GM12891 (cell line): ENCODE data around the gene MFNG.

Experiments
- PAX5 ChIP-seq: IDR thresholded peaks from 2 replicates; pipeline ENCODE4 v1.6.1; 2011; ENCODE audit warnings: low read length, moderate library complexity, mild to moderate bottlenecking; ENCODE audit not compliant: insufficient read depth, severe bottlenecking
- POLR2A ChIP-seq: IDR thresholded peaks from 2 replicates; pipeline ENCODE4 v1.6.1; 2011; ENCODE audit warnings: low read depth, low read length, control low read depth
- POLR2AphosphoS5 ChIP-seq: IDR thresholded peaks from 2 replicates; pipeline ENCODE4 v1.6.1; 2011; ENCODE audit warnings: low read depth, low read length, control low read depth
- POU2F2 ChIP-seq: IDR thresholded peaks from 2 replicates; pipeline ENCODE4 v1.6.1; 2011; ENCODE audit warnings: low read depth, mild to moderate bottlenecking, control low read depth, low read length, moderate library complexity
- SPI1 ChIP-seq: IDR thresholded peaks from 2 replicates; pipeline ENCODE4 v1.6.1; 2011; ENCODE audit warnings: low read depth, low read length, control low read depth
- TAF1 ChIP-seq: IDR thresholded peaks from 2 replicates; pipeline ENCODE4 v1.6.1; 2011; ENCODE audit warnings: low read depth, low read length, control low read depth

GRCh38 chr22:37518509-37519267, 32.5 kb upstream of the MFNG start:
- TF ChIP-seq POLR2A, result no peak
- no peak for TF ChIP-seq POLR2AphosphoS5
- TF ChIP-seq PAX5, result no peak
- TF ChIP-seq TAF1, result no peak
- no peak for TF ChIP-seq POU2F2
- no peak for TF ChIP-seq SPI1
